Gastrocnemius medialis (tissue), 4 donors: ENCODE results near the gene SMARCB1. TPM values are rescaled to one million over a fixed set of nuclear protein-coding genes. Genes with fewer than 3 reads are reported as not detected.

Experiments
- ATAC-seq, 2 donors: fragments of 150-250 bp; one replicate each; pipeline ENCODE4 v1.9.1; 2016
- DNase-seq, 2 donors: peaks; one replicate each; pipeline ENCODE4 v3.0.0-alpha.2; 2019
- H3K27ac ChIP-seq, 4 donors: fragments of 200-600 bp; sonication (generic); 1 replicate in 1 of 4; 2 replicates in 3 of 4; pipeline ENCODE4 v1.5.1; 2016 to 2018; ENCODE audit warnings: mild to moderate bottlenecking in 2 of 4, moderate library complexity in 1 of 4
- H3K27me3 ChIP-seq, 3 donors: fragments of 200-600 bp; sonication (generic) in 2 of 3; 1 replicate in 1 of 3; 2 replicates in 2 of 3; pipeline versions ENCODE4 v1.5.1 to v1.6.0; 2016 to 2019; ENCODE audit warnings: mild to moderate bottlenecking in 1 of 3, moderate library complexity in 1 of 3
- H3K36me3 ChIP-seq, 2 donors: fragments of 200-600 bp; sonication (generic) in 1 of 2; one replicate each; pipeline ENCODE4 v1.5.1; 2017 to 2018
- H3K4me1 ChIP-seq, 2 donors: fragments of 200-600 bp; sonication (generic) in 1 of 2; one replicate each; pipeline ENCODE4 v1.5.1; 2016 to 2017; ENCODE audit warnings: mild to moderate bottlenecking in 2 of 2
- H3K4me3 ChIP-seq, 4 donors: fragments of 200-600 bp; sonication (generic) in 3 of 4; 1 replicate in 1 of 4; 2 replicates in 3 of 4; pipeline ENCODE4 v1.5.1; 2016 to 2019; ENCODE audit warnings: mild to moderate bottlenecking in 2 of 4
- H3K9me3 ChIP-seq, 3 donors: fragments of 200-600 bp; sonication (generic) in 2 of 3; 1 replicate in 1 of 3; 2 replicates in 2 of 3; pipeline ENCODE4 v1.5.1; 2016 to 2019
- CTCF ChIP-seq, 5 experiments: fragments of 450-650 bp in 3 of 5; fragments of 200-600 bp in 2 of 5; sonication (generic) in 2 of 5; IDR thresholded peaks in 4 of 5; conservative IDR thresholded peaks in 1 of 5; 1 replicate in 4 of 5; 2 replicates in 1 of 5; pipeline ENCODE4 v1.5.1; 2016 to 2019; ENCODE audit warnings: antibody characterized with exemption in 5 of 5, mild to moderate bottlenecking in 3 of 5, moderate library complexity in 3 of 5
- POLR2A ChIP-seq, 2 donors: fragments of 450-650 bp; IDR thresholded peaks; one replicate each; pipeline ENCODE4 v1.6.1; 2017; ENCODE audit warnings: antibody characterized with exemption in 2 of 2, mild to moderate bottlenecking in 2 of 2, moderate library complexity in 2 of 2
- in situ Hi-C, 4 donors: fragments of 200-750 bp; cut with MboI; loops; one replicate each; pipeline versions ENCODE4 v1.15.0 to v1.8.0; 2017; ENCODE audit warnings: low sequenced_read_pairs in 4 of 4
- intact Hi-C: fragments of 100-400 bp; cut with DNase I; formaldehyde crosslinking; loops from one replicate; pipeline ENCODE4 v1.15.1; 2023; ENCODE audit warnings: low total_unique reads
- total RNA-seq, 4 donors: library from RNA; depleted of rRNA; stranded (reverse); fragments of >200 nt; gene quantifications; one replicate each; pipeline versions ENCODE4 v1.1.0 to v1.2.3, GENCODE V29; 2016

SMARCB1 gene
- total RNA-seq, 4 donors from 2014 or later: 37.8 to 65.6 (median 55.2) TPM

DNA sequence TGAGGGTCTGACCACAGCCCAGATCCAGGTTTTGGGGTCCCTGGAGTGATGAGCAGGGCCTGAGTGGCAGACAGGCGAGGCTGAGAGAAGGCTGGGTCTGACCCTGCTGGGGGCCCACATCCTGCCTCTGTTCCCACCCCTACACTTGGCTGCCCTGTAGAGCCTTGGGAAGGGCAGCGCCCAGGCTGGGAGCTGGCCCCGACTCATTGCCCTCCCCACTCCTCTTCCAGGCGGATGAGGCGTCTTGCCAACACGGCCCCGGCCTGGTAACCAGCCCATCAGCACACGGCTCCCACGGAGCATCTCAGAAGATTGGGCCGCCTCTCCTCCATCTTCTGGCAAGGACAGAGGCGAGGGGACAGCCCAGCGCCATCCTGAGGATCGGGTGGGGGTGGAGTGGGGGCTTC, 47.1 kb downstream of the SMARCB1 start:
- H3K27me3 ChIP-seq: no peaks in the 10 kb centered on the region
- peak overlapping the region; percentile 91 to 98 (median 96) for H3K27ac ChIP-seq
- H3K36me3 ChIP-seq: no peaks in the 10 kb centered on the region
- in situ Hi-C loops (no loop called here), intact Hi-C loops (no loop called here)
- H3K9me3 ChIP-seq: no peaks in the 10 kb centered on the region
- peaks cover 73 to 81% of the 10 kb centered on the region in 2 donors for H3K4me1 ChIP-seq
- H3K4me3 ChIP-seq: no peak overlapping the region
- TF ChIP-seq CTCF (IDR thresholded peaks at IDR 0.05 in 4 of 5, conservative IDR thresholded peaks at IDR 0.05 in 1 of 5): no peak
- ATAC-seq (no peak), DNase-seq (no peak)

GRCh38 chr22:23834406-23834792, 47.6 kb downstream of the SMARCB1 start:
- Histone ChIP-seq H3K4me3 (no peak overlapping the region), H3K9me3 (no peaks in the 10 kb centered on the region), H3K27me3 (no peaks in the 10 kb centered on the region), H3K36me3 (no peaks in the 10 kb centered on the region), H3K27ac (peak overlapping the region; percentile 91 to 98 (median 96)), H3K4me1 (peaks cover 72 to 79% of the 10 kb centered on the region in 2 donors)
- no peak for TF ChIP-seq CTCF (IDR thresholded peaks at IDR 0.05 in 4 of 5, conservative IDR thresholded peaks at IDR 0.05 in 1 of 5)
- no peak for TF ChIP-seq POLR2A (IDR thresholded peaks at IDR 0.05)
- DNase-seq: no peak
- intact Hi-C loops (no loop called here), in situ Hi-C loops (no loop called here)
- no peak for ATAC-seq

- H3K27me3 ChIP-seq: no peaks in the 10 kb centered on the region
- H3K4me1 ChIP-seq: peaks cover 72 to 79% of the 10 kb centered on the region in 2 donors
- TF ChIP-seq CTCF (IDR thresholded peaks at IDR 0.05 in 4 of 5, conservative IDR thresholded peaks at IDR 0.05 in 1 of 5) (no peak), POLR2A (IDR thresholded peaks at IDR 0.05) (peak; percentile 15 to 33)
- H3K9me3 ChIP-seq: no peaks in the 10 kb centered on the region
- intact Hi-C loops: no loop called here
- peak; percentile 75 to 94 for DNase-seq
- peak; percentile 35 to 51 for ATAC-seq
- no peak overlapping the region for H3K4me3 ChIP-seq
- in situ Hi-C loops: no loop called here
- no peaks in the 10 kb centered on the region for H3K36me3 ChIP-seq
- H3K27ac ChIP-seq: peak overlapping the region; percentile 91 to 98 (median 96)
These were observed 48.2 kb downstream of the SMARCB1 start for GRCh38 chr22:23834793-23835483.

GRCh38 chr22:23835484-23836144, 48.8 kb downstream of the SMARCB1 start:
- in situ Hi-C loops (no loop called here), intact Hi-C loops (no loop called here)
- Histone ChIP-seq H3K9me3 (no peaks in the 10 kb centered on the region), H3K27me3 (no peaks in the 10 kb centered on the region), H3K4me3 (no peak overlapping the region), H3K36me3 (no peaks in the 10 kb centered on the region), H3K4me1 (peaks cover 76 to 79% of the 10 kb centered on the region in 2 donors), H3K27ac (peak overlapping the region; percentile 91 to 98 (median 96))
- ATAC-seq (peak; percentile 50 to 55), DNase-seq (peak; percentile 82 to 92)
- no peak for TF ChIP-seq CTCF (IDR thresholded peaks at IDR 0.05 in 4 of 5, conservative IDR thresholded peaks at IDR 0.05 in 1 of 5)
- TF ChIP-seq POLR2A (IDR thresholded peaks at IDR 0.05): peak in 1 of 2 donors; percentile 25
